Measurements from ENCODE around the gene UBE2M. TPM values are rescaled to one million over a fixed set of nuclear protein-coding genes. Genes with fewer than 3 reads are reported as not detected.
A peak's percentile ranks its signal among the peaks of the same experiment; 100 is the strongest.

The UBE2M gene
- total and polyA plus RNA-seq, 2 experiments from 2014 or later: 27.6 to 64.5 TPM

DNA sequence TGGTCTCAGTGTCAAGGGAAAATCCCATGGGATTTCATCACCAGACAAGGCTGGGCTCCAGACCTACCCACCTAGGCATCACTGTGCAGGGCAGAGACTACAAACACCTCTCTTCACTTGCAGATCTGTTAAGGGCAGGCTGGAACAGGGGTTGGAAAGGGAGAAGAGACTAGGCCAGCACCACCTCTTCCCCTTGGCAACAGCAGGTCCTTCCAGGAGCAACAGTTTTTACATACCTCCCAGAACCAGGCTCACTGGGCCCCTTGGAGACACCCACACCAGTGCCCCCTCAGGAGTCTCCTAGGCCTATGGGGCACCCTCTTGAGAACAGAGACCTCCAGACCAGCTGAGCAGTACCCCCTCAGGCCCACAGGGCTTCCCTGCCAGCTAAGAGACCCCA lies 2.5 kb upstream of the UBE2M start (continued):
- TF ChIP-seq ETS1 (IDR thresholded peaks at IDR 0.05) (no peak), POLR2AphosphoS5 (IDR thresholded peaks at IDR 0.05; ENCODE audit: low read depth) (no peak), STAT1 (IDR thresholded peaks at IDR 0.05; ENCODE audit: unreplicated experiment) (no peak)
- TF ChIP-seq, protein P1, sequence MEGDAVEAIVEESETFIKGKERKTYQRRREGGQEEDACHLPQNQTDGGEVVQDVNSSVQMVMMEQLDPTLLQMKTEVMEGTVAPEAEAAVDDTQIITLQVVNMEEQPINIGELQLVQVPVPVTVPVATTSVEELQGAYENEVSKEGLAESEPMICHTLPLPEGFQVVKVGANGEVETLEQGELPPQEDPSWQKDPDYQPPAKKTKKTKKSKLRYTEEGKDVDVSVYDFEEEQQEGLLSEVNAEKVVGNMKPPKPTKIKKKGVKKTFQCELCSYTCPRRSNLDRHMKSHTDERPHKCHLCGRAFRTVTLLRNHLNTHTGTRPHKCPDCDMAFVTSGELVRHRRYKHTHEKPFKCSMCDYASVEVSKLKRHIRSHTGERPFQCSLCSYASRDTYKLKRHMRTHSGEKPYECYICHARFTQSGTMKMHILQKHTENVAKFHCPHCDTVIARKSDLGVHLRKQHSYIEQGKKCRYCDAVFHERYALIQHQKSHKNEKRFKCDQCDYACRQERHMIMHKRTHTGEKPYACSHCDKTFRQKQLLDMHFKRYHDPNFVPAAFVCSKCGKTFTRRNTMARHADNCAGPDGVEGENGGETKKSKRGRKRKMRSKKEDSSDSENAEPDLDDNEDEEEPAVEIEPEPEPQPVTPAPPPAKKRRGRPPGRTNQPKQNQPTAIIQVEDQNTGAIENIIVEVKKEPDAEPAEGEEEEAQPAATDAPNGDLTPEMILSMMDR (conservative IDR thresholded peaks at IDR 0.05; ENCODE audit: low read depth in 2 of 2): no peak
- TF ChIP-seq, protein P2, sequence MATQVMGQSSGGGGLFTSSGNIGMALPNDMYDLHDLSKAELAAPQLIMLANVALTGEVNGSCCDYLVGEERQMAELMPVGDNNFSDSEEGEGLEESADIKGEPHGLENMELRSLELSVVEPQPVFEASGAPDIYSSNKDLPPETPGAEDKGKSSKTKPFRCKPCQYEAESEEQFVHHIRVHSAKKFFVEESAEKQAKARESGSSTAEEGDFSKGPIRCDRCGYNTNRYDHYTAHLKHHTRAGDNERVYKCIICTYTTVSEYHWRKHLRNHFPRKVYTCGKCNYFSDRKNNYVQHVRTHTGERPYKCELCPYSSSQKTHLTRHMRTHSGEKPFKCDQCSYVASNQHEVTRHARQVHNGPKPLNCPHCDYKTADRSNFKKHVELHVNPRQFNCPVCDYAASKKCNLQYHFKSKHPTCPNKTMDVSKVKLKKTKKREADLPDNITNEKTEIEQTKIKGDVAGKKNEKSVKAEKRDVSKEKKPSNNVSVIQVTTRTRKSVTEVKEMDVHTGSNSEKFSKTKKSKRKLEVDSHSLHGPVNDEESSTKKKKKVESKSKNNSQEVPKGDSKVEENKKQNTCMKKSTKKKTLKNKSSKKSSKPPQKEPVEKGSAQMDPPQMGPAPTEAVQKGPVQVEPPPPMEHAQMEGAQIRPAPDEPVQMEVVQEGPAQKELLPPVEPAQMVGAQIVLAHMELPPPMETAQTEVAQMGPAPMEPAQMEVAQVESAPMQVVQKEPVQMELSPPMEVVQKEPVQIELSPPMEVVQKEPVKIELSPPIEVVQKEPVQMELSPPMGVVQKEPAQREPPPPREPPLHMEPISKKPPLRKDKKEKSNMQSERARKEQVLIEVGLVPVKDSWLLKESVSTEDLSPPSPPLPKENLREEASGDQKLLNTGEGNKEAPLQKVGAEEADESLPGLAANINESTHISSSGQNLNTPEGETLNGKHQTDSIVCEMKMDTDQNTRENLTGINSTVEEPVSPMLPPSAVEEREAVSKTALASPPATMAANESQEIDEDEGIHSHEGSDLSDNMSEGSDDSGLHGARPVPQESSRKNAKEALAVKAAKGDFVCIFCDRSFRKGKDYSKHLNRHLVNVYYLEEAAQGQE (IDR thresholded peaks at IDR 0.05; ENCODE audit: unreplicated experiment): no peak

GRCh38 chr19:58560007-58560887 lies 1.8 kb upstream of the UBE2M start:
- ATAC-seq (no peak), DNase-seq (ENCODE audit: low spot score) (no peak)
- Mint-ChIP-seq H3K9me3 (no peaks in the 10 kb centered on the region), H3K27me3 (ENCODE audit: insufficient read depth, low read depth, poor library complexity) (peaks cover 57% of the 10 kb centered on the region), H3K36me3 (ENCODE audit: low read depth) (peaks cover 40% of the 10 kb centered on the region), H3K4me3 (peak overlapping the region; percentile 97), H3K4me1 (peaks cover 40% of the 10 kb centered on the region), H3K27ac (peak overlapping the region; percentile 100)
- H3F3A ChIP-seq (replicated peaks; ENCODE audit: low read depth): peaks cover 37% of the 10 kb centered on the region
- no peak for TF ChIP-seq ZNF331 (CRISPR knock-in tag; IDR thresholded peaks at IDR 0.05; ENCODE audit: low read depth)
- no peak for TF ChIP-seq ETS1 (IDR thresholded peaks at IDR 0.05)
- TF ChIP-seq POLR2AphosphoS5 (IDR thresholded peaks at IDR 0.05; ENCODE audit: low read depth): no peak
- TF ChIP-seq, protein P2 (IDR thresholded peaks at IDR 0.05; ENCODE audit: unreplicated experiment): no peak
- H3K79me2 ChIP-seq (replicated peaks; ENCODE audit: insufficient read depth): peaks cover 20% of the 10 kb centered on the region
- peaks cover 17% of the 10 kb centered on the region for H3K4me1 ChIP-seq (ENCODE audit: insufficient read depth)
- H3K27me3 ChIP-seq (ENCODE audit: insufficient read depth): peaks cover 48% of the 10 kb centered on the region
- peaks cover 5% of the 10 kb centered on the region; the same call in 1 of the 2 replicates for H3K9me2 ChIP-seq (ENCODE audit: insufficient read depth)
- peak overlapping the region; percentile 60; the same call in 1 of the 2 replicates for H3K27ac ChIP-seq (ENCODE audit: low read depth)
- no peaks in the 10 kb centered on the region; the same call in 1 of the 2 replicates for H4K20me1 ChIP-seq (replicated peaks; ENCODE audit: insufficient read depth)
- peak overlapping the region; percentile 84 for H3K4me3 ChIP-seq
- peak overlapping the region; percentile 88 for H3K4me2 ChIP-seq
- no peak overlapping the region for H2AFZ ChIP-seq
- H3K36me3 ChIP-seq (ENCODE audit: insufficient read depth): 0 out of 2 replicates have a peak, but pooled peaks cover 2% of the 10 kb centered on the region

Measured in GM23338 (cell line).